ENCODE results near the gene KIF1A. TPM values are rescaled to one million over a fixed set of nuclear protein-coding genes. Genes with fewer than 3 reads are reported as not detected.

KIF1A gene, protein sequence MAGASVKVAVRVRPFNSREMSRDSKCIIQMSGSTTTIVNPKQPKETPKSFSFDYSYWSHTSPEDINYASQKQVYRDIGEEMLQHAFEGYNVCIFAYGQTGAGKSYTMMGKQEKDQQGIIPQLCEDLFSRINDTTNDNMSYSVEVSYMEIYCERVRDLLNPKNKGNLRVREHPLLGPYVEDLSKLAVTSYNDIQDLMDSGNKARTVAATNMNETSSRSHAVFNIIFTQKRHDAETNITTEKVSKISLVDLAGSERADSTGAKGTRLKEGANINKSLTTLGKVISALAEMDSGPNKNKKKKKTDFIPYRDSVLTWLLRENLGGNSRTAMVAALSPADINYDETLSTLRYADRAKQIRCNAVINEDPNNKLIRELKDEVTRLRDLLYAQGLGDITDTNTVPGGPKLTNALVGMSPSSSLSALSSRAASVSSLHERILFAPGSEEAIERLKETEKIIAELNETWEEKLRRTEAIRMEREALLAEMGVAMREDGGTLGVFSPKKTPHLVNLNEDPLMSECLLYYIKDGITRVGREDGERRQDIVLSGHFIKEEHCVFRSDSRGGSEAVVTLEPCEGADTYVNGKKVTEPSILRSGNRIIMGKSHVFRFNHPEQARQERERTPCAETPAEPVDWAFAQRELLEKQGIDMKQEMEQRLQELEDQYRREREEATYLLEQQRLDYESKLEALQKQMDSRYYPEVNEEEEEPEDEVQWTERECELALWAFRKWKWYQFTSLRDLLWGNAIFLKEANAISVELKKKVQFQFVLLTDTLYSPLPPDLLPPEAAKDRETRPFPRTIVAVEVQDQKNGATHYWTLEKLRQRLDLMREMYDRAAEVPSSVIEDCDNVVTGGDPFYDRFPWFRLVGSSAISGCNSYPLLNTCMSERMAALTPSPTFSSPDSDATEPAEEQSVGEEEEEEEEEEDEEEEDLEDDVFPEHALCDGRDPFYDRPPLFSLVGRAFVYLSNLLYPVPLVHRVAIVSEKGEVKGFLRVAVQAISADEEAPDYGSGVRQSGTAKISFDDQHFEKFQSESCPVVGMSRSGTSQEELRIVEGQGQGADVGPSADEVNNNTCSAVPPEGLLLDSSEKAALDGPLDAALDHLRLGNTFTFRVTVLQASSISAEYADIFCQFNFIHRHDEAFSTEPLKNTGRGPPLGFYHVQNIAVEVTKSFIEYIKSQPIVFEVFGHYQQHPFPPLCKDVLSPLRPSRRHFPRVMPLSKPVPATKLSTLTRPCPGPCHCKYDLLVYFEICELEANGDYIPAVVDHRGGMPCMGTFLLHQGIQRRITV (N-terminal part only)
- total RNA-seq: 123 TPM

DNA sequence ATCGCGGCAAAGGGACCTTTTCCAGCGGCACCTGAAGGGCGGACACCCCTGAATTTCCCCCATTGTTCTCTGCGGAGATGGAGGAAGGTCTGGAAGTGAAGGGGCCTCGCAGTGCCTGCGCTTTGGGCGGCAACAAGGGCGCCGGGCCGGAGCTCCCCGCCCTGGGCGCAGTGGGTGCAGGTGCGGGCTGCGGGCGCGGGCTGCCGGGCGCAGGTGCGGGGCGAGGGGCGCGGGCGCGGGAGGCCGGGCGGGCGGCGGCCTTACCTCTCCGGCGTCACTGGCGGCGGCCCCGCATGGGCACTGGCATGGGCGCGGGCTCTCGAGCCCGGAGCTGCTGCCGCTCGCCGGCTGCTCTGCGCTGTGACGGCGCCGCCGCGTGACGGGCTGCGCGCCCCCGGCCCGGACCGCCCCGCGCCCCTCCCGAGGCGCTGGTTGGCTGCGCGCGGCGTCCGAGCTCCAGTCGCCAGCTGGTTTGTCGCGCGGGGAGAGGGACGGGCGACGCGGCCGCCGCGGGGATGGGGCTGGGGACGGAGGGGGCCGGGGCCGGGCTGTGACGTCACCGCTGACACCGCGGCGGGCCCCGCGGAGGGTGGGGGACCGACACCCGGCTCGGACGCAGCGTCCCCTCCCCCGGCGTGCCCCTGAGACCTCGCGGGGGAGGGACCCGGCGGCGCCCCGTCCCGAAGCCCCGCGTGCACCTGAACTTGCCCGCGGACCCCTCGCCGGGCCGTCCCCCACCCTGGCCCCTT, at the start of gene KIF1A:
KIF1A (minus strand) TSS at position 362 of the 749 bp plus-strand sequence. CDS start 22,467 bp downstream, outside the sequence.
- DNase-seq (ENCODE audit: low spot score): peak; percentile 67
- intact Hi-C loops (cut with DNase I): no loop called here
- no peak for ATAC-seq

DNA sequence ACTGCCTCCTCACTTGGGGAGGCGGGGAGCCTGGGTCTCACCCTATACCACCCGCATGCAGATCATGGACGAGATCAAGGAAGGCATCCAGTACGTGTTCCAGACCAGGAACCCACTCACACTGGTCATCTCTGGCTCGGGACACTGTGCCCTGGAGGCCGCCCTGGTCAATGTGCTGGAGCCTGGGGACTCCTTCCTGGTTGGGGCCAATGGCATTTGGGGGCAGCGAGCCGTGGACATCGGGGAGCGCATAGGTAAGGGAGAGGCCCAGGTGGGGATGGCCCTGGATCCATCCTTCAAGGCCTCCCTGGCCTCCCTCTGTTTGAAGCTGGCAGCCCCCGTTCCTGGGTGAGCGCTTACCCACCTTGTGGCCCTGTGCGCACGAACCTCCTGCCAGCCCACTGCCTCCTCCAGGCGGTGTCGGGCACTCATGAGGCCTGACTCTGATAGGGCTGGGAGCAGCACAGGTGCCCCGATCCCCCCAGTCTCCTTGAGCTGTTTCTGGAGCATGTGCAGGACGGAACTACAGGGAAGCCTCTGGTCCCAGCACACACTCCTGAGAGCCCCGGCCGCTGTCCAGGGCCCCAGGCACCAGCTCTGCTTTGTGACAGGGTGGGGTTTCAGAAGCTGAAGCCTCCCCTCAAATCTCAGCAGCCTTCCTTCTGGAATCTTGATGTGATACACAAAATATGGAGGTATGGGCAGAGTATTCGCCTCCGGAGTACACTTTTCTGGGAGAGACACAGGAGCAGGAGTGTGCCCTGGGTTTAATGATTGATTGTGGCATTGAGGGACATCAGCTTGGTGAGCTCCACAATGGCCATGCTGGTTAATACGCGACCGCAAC, 49.3 kb upstream of the KIF1A start:
- no peak for ATAC-seq
- no peak for DNase-seq (ENCODE audit: low spot score)
- intact Hi-C loops (cut with DNase I): loop anchor here (10.0 kb wide), 1 partner anchor 345 kb away; no protein-coding TSS in a partner anchor

DNA sequence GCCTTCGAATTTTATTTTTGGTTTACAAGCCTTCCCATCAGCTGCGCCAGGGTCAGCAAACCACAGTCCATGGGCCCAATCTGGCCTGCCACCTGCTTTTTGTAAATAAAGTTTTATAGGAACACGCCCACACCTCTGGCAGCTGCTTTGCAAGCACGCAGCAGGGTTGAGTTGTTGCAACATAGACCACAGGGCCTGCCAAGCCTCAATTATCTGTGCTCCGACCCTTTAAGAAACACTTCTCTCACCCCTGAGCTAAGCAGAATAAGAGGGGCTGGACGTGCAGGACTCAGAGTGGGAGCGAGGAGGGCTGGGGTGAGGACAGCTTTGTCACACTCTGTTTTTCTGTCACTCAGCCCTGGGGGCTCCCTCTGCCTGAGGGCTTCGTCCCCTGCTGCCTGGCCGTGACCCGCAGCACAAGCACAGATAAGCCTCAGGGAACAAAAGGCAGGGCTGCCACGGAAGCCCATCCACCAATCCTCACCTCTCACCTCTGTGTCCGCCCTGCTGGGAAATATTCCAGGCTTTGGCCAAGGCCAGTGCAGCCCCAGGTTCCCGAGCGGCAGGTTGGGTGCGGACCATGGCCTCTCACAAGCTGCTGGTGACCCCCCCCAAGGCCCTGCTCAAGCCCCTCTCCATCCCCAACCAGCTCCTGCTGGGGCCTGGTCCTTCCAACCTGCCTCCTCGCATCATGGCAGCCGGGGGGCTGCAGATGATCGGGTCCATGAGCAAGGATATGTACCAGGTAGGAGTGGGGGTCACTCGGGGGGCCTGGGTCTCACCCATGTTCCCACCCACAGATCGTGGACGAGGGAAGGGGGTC, 48.5 kb upstream of the KIF1A start, which contains the start of gene AGXT:
AGXT (plus strand) TSS at position 539 of the 823 bp plus-strand sequence; CDS start at position 581, 42 bp downstream.
- intact Hi-C loops (cut with DNase I): loop anchor here (10.0 kb wide), 1 partner anchor 346 kb away; no protein-coding TSS in a partner anchor
- ATAC-seq (peak; percentile 45), DNase-seq (ENCODE audit: low spot score) (no peak)

DNA sequence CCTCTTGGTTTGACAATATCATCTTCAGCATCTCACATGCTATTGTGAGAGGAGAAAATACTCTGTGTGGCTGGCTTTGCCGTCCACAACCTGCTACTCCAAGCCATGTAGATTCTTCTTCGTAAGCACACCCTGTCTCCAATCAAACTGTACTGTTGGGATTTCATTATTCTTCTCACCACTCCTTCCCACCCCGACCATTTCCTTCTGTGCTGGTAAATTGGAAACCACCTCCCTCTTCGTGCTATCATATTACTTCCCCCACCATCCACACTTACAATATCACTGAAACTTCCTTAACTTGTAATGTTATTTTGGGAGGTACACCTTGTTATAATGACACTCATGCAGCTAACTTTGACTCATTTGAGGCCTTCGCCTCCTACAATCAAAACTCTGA, 45.4 kb upstream of the KIF1A start:
- intact Hi-C loops (cut with DNase I): loop anchor here (10.0 kb wide), 1 partner anchor 349 kb away; no protein-coding TSS in a partner anchor
- no peak for DNase-seq (ENCODE audit: low spot score)
- no peak for ATAC-seq

DNA sequence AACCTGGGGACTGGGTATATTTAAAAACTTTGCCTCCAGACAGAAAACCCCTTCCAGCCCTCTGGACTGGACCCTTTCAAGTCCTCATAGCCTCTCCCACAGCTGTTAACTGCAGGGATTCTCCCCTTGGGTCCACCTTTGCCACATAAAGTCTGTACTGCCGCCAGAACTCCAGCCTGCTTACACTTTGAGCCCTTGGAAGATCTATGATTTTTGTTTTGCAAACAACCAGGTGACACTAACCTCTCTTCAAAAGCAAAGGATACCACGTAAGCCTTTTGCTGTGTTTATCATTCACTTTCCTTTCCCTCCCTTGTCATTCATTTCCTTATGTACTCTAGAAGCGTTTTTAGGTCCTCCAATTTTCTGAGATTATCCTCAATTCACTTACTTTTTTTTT, 44.5 kb upstream of the KIF1A start:
- DNase-seq (ENCODE audit: low spot score) (no peak), ATAC-seq (no peak)
- intact Hi-C loops (cut with DNase I): loop anchor here (10.0 kb wide), 1 partner anchor 350 kb away; no protein-coding TSS in a partner anchor

DNA sequence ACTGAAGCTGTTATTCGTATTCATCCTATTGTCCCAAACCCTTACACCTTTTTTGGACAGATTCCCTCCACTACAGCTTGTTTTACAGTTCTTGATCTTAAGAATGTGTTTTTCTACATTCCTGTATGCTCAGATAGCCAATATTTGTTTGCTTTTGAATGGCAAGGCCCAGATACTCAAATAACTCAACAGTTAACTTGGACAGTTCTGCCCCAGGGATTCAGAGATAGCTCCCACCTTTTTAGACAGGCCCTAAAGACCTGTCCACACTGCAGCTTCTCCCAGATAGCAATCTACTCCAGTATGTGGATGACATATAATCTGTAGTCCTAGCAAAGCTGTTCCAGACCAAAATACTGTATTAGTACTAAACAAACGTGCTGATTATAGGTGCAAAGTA, 41.5 kb upstream of the KIF1A start:
- no peak for ATAC-seq

DNA sequence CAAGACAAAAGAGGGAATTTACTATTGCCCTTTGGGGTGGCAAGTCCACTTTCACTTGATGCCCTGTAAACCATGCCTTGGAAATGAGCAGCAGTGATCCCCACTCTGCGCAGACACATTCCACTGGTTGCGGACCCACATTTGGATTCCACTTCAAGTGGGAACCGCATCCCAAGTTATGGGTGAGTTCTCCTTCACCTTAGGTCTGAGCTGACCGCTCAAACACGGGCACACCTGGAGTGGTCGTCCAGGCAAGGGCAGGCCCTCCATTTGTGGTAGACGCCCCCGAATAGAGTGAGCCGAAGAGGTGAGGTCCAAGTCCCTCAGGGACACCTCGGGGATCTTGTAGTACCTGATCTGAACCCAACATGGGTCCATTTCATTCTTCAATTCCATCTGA, 38.9 kb upstream of the KIF1A start:
- ATAC-seq: no peak
- intact Hi-C loops (cut with DNase I): no loop called here

More for the DNA sequence above, 41.5 kb upstream of the KIF1A start:
- DNase-seq (ENCODE audit: low spot score): no peak
- intact Hi-C loops (cut with DNase I): loop anchor here (10.0 kb wide), 1 partner anchor 353 kb away; no protein-coding TSS in a partner anchor

DNA sequence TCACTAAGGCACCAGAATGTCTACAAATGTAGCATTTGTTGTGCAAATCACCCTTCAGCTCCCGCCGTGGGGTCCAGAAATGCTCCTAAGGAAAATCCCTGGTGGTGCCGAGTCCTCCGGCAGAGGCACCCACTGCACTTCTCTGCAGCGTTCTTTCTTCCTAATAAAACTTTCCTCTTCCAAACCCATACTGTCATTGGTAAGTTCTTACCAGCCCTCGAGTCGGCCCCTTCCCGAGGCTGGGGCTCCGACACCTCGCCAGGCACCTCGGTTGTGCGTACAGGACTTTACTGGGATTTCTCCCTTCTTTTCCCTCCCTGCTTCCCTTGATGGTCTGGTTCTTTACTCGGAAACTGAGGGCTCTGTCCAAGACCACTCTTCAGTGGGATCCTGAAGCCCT, 38.3 kb upstream of the KIF1A start:
- intact Hi-C loops (cut with DNase I): no loop called here
- ATAC-seq: no peak

More for the DNA sequence above, 38.9 kb upstream of the KIF1A start:
- no peak for DNase-seq (ENCODE audit: low spot score)

DNA sequence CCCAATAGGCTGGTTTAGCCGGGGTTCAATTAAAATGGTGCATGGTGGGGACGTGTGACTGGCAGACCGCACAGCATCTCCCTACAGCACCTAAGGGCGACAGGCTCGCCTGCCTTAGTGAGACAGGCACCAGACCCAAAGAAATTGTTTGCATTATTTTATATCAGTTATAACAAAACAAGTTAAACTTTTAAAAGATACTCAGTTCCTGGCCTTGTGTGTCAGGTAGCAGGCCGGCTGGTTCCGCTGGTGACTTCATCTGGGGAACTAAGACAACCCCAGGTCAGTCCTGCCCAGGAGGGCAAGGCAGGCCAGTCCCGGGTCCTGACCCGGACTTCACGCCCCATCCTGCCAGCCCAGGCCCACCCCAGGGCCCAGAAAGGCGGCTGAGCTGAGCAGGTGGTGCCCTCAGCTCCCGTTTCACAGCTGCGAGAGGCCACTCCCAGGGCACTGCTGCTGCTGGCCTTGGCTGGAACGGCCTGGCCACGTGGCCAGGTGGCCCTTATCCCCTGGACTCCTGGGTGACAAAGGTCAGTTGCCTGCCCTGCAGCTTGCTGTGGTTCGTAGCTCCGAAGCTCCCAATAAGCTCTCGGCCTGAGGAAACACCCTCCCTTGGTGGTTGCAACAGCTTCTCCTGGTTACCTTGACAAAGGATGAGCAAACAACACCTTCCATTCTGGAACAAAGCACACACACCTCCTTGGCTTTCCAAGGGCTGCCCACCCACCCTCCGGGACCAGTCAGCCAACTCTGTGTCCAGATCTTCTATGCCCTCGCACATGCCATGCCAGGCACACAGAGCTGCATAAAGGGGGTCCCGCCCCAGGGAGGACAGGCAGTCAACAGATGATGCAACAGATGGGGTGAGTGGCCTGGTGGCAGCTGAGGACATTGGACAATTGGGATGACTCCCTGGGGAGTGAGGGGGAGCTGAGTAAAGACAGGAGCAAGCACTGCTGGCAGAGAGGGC, 37.3 kb upstream of the KIF1A start:
- intact Hi-C loops (cut with DNase I): no loop called here
- no peak for DNase-seq (ENCODE audit: low spot score)

More for the DNA sequence above, 38.3 kb upstream of the KIF1A start:
- no peak for DNase-seq (ENCODE audit: low spot score)

DNA sequence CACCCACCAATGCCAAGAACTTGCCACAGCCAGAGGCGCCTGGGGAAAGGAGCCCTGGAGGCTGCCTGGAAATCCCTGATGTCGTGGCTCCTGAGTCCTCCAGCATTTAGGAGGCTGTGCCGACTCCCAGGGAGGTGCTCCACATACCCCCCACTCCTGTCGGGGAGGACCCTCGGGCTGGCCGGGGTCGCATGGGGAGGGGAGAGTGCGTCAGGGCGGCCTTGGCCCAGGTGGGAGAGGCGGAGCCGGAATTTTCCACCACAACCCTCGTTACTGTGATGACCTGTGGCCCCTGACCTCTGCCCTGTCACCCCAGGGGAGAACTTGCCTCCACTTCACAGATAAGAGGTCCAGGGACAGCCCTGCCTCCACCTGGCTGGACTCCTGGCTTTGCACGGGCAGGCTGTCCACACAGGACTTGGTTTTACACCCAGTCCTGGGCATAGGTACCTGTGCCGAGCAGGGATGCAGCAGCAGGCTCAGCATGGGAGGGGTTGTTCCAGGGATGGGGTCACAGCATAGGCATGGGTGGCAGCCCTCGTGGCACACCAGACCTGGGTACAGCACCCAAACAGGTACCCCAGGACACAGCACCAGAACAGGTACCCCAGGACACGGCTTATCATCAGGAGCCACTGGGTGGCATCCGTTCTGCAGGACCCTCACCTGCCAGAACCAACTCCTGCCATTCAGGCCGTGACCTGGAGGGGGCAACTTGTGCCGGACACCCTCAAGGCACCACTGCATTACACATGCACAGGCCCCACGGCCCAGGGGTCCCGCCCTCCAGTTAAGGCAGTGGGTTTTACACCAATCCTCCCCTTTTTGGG, 36.3 kb upstream of the KIF1A start:
- ATAC-seq: no peak
- intact Hi-C loops (cut with DNase I): no loop called here
- DNase-seq (ENCODE audit: low spot score): no peak

More for the DNA sequence above, 37.3 kb upstream of the KIF1A start:
- ATAC-seq: peak; percentile 23

DNA sequence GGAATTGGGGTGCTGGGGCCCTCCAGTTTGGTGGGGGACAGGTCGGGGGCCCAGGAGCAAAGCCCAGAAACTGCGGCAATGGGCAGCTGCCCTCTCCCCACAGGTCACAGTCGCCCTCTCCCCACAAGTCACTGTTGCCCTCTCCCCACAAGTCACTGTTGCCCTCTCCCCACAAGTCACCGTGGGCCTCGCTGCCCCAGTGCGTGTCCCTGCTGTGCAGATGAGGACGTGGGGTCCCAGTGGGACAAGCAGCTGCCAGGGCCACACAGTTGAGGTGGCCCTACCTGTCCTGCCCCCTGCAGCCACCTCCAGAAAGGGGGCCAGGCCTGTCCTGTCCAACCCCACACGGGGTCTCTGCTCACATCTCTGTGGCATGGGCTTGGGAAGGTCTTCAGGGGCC, 35.7 kb upstream of the KIF1A start:
- intact Hi-C loops (cut with DNase I): no loop called here
- DNase-seq (ENCODE audit: low spot score) (no peak), ATAC-seq (no peak)

DNA sequence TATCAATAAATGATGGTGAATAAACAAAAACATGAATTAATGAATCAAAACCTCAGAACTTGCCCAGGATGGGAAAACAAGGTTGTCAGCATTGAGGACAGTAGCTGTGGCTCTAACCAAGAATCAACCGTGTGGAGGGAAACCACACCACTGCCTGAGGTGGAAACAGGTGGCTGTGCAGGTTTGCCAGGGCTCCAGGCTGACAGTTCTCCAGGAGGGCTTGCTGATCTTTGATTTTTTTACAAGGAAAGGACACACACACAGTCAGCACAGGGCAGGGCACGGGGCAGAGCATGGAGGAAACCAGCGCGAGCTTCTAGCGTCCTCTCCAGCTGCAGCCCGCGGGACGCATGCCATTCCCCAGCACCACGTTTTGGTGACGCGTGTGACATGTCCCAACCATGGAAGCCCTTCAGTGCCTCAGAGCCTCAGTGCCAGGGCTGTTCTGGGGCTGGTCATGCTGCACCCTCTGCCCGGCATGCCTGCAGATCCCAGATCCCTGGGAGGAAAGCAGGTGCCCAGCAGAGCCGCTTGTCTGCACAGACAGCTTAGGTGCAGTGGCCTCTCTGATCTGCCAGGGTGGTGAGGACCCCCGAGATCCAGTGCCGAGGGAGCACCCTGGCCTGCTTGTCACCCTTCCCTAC, 32.8 kb upstream of the KIF1A start:
- intact Hi-C loops (cut with DNase I): no loop called here
- no peak for DNase-seq (ENCODE audit: low spot score)

DNA sequence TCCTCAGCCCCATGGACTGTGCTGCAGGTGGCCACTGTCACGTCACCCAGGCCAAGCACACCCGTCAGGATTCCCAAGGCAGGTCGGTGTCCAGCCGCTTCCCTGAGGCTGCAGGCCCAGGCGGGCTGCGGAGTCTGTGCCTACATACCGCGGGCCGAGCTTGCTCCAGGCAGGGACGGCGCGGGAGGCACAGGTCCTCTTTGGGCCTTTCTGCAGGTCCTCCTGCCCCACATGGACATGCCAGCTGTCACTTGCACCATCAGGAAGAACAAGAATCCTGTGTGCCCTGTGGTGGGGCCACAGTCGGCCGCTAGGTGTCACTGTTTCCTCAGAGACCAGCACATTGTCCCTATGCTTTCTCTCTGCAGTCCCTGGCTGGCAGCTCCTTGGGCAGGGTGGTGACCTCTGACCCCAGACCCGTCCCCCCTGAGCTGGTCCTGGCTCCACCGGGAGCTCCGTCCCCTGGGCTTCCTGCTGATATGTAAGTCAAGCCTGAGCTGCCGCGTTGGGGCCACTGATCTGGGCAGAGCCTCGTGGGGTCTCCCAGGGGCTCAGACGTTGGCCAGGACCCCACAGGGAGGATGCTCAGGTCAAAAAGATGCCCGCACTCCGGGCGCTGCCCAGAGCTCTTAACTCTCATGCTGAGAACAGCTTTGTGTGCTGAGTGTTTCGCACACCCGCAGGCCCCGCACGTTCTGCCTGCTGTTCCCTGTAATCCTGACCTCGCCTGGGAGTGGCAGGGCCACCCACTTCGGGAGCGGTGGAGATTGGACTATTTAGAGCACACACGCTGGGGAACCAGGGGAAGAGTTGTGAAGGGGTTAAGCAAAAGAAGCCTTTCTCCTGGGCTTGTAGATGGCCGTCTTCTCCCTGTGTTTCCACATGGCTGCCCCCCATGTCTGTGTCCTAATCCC, 31.3 kb upstream of the KIF1A start:
- peak; percentile 92 for DNase-seq (ENCODE audit: low spot score)
- intact Hi-C loops (cut with DNase I): loop anchor here (1.0 kb wide), 1 partner anchor 46 kb away; no protein-coding TSS in a partner anchor
- ATAC-seq: peak; percentile 95

More for the DNA sequence above, 32.8 kb upstream of the KIF1A start:
- ATAC-seq: no peak
